Tibial nerve (tissue), 4 donors: ENCODE measurements around the gene EXOSC7. TPM values are rescaled to one million over a fixed set of nuclear protein-coding genes. Genes with fewer than 3 reads are reported as not detected.

Experiments
- DNase-seq, 2 donors: peaks; one replicate each; pipeline ENCODE4 v3.0.0-alpha.2; 2019; ENCODE audit warnings: low spot score in 2 of 2
- H3K27ac ChIP-seq, 4 donors: fragments of 200-600 bp; sonication (generic) in 3 of 4; one replicate each; pipeline ENCODE4 v1.5.1; 2017 to 2019; ENCODE audit warnings: mild to moderate bottlenecking in 1 of 4
- H3K27me3 ChIP-seq, 2 donors: fragments of 200-600 bp; sonication (generic) in 1 of 2; one replicate each; pipeline versions ENCODE4 v1.5.1 to v1.6.0; 2017 to 2019
- H3K36me3 ChIP-seq, 3 donors: fragments of 200-600 bp; sonication (generic); one replicate each; pipeline ENCODE4 v1.5.1; 2018 to 2019
- H3K4me1 ChIP-seq, 4 donors: fragments of 200-600 bp; sonication (generic) in 3 of 4; one replicate each; pipeline ENCODE4 v1.5.1; 2017 to 2019
- H3K4me3 ChIP-seq, 4 donors: fragments of 200-600 bp; sonication (generic) in 3 of 4; one replicate each; pipeline ENCODE4 v1.5.1; 2017 to 2019; ENCODE audit warnings: mild to moderate bottlenecking in 1 of 4, moderate library complexity in 1 of 4
- H3K9me3 ChIP-seq, 4 donors: fragments of 200-600 bp; sonication (generic) in 3 of 4; one replicate each; pipeline ENCODE4 v1.5.1; 2017 to 2019
- EP300 ChIP-seq, 2 donors: sonication (generic); formaldehyde crosslinking; IDR thresholded peaks; one replicate each; pipeline ENCODE4 v1.6.1; 2017; ENCODE audit warnings: antibody characterized with exemption in 2 of 2, mild to moderate bottlenecking in 1 of 2
- POLR2A ChIP-seq, 2 donors: fragments of 450-650 bp; IDR thresholded peaks; one replicate each; pipeline ENCODE4 v1.6.1; 2017; ENCODE audit warnings: antibody characterized with exemption in 2 of 2, mild to moderate bottlenecking in 2 of 2, moderate library complexity in 2 of 2
- whole genome bisulfite sequencing, 2 donors: methylation state at CpG; one replicate each; pipeline ENCODE4 v1.1.5; 2018; 5-methylcytosine and 5-hydroxymethylcytosine counted together
- total RNA-seq, 4 donors: library from RNA; depleted of rRNA; stranded (reverse); fragments of >200 nt; gene quantifications; one replicate each; pipeline ENCODE4 v1.1.0, GENCODE V29; 2016
- TF ChIP-seq, protein P1 (sequence below), 5 experiments: fragments of 200-600 bp in 3 of 5; fragments of 450-650 bp in 2 of 5; sonication (generic) in 3 of 5; IDR thresholded peaks; one replicate each; pipeline ENCODE4 v1.5.1; 2016 to 2019; ENCODE audit warnings: antibody characterized with exemption in 5 of 5, mild to moderate bottlenecking in 3 of 5, moderate library complexity in 2 of 5

EXOSC7 gene
- total RNA-seq, 4 donors from 2014 or later = 48.3 to 67.7 (median 64.2) TPM

DNA sequence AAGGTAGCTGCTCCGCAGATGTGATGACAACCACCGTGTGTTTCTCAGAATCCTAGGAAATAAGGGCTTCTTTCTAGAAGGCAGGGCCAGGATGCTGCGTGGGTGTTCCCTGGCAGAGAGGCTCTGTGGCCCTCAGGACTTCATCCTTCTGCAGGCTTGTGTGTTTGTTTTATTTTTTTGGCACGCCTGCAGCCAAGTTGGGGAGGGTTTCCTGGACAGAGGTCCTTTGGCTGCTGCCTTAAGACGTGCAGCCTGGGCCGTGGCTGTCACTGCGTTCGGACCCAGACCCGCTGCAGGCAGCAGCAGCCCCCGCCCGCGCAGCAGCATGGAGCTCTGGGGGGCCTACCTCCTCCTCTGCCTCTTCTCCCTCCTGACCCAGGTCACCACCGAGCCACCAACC is 50.0 kb downstream of the EXOSC7 start, which contains the start of gene CLEC3B:
TSS of gene CLEC3B (plus strand) at position 266 of the 400 bp plus-strand sequence. CDS start at position 326, 60 bp downstream.
- H3K27ac ChIP-seq = peak within 1 kb of the TSS; percentile 46 to 82 (median 64)
- 14 to 18% methylated on average over 13 of the region's 13 CpGs for WGBS, 2 donors
- H3K36me3 ChIP-seq = peaks cover 0 to 10% (median 0%) of the 10 kb centered on the region in 3 donors
- H3K4me1 ChIP-seq = peaks cover 0 to 87% (median 27%) of the 10 kb centered on the region in 4 donors
- DNase-seq = peak in 1 of 2 donors; percentile 47
- no peaks in the 10 kb centered on the region for H3K27me3 ChIP-seq
- H3K4me3 ChIP-seq = peak within 1 kb of the TSS in 3 of 4 donors; percentile 22 to 48 (median 28)
- TF ChIP-seq, protein P1, sequence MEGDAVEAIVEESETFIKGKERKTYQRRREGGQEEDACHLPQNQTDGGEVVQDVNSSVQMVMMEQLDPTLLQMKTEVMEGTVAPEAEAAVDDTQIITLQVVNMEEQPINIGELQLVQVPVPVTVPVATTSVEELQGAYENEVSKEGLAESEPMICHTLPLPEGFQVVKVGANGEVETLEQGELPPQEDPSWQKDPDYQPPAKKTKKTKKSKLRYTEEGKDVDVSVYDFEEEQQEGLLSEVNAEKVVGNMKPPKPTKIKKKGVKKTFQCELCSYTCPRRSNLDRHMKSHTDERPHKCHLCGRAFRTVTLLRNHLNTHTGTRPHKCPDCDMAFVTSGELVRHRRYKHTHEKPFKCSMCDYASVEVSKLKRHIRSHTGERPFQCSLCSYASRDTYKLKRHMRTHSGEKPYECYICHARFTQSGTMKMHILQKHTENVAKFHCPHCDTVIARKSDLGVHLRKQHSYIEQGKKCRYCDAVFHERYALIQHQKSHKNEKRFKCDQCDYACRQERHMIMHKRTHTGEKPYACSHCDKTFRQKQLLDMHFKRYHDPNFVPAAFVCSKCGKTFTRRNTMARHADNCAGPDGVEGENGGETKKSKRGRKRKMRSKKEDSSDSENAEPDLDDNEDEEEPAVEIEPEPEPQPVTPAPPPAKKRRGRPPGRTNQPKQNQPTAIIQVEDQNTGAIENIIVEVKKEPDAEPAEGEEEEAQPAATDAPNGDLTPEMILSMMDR (IDR thresholded peaks at IDR 0.05) = no peak
- TF ChIP-seq EP300 (IDR thresholded peaks at IDR 0.05) = peak in 1 of 2 donors; percentile 57
- no peak for TF ChIP-seq POLR2A (IDR thresholded peaks at IDR 0.05)
- H3K9me3 ChIP-seq = no peaks in the 10 kb centered on the region

DNA sequence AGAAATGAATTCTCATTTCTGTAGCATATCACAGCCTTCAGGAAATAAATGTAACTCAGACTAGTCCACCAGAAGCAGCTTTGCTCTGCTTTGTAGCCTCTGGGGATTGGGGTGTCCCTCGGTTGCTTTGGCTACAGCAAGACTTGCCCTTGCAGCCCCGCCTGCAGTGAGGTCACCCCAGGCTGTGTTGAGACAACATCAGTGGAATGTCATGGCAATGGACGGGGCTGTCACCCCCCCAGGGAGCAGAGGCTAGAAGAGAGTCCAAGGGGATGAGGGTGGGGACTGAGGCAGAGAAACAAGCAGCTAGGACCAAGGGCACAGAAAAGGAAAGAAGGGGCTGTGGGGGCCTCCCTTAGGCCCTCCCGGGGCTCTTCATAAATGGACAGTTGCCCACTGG is 50.9 kb downstream of the EXOSC7 start:
- WGBS, 2 donors = 15 to 18% methylated on average over 4 of the region's 4 CpGs
- H3K4me1 ChIP-seq = peaks cover 0 to 78% (median 24%) of the 10 kb centered on the region in 4 donors
- H3K27me3 ChIP-seq = no peaks in the 10 kb centered on the region
- H3K9me3 ChIP-seq = no peaks in the 10 kb centered on the region
- peak in 1 of 2 donors; percentile 51 for TF ChIP-seq EP300 (IDR thresholded peaks at IDR 0.05)
- TF ChIP-seq POLR2A (IDR thresholded peaks at IDR 0.05) = no peak
- peak overlapping the region; percentile 46 to 82 (median 61) for H3K27ac ChIP-seq
- H3K4me3 ChIP-seq = peak overlapping the region in 3 of 4 donors; percentile 22 to 48 (median 28)
- DNase-seq = peak; percentile 56
- peaks cover 0 to 14% (median 0%) of the 10 kb centered on the region in 3 donors for H3K36me3 ChIP-seq

DNA sequence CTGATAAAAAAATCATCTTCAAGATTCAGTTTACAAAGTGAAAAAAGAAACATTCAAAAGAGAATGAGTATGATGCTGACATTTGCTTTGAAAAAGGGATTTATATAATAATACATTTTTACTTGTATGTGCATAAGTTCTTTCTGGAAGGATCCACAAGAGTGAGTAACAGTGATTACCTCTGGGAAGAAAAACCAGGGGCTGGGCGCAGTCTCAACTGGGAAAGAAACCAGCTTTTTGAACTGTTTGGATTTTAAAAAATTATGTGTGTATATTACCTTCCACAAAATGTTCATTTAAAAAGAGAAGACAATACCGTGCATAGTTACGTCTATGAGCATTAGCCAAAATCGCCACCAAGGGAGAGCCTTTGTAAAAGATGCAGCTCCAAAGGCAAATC is 51.4 kb downstream of the EXOSC7 start:
- 57 to 66% methylated on average over 4 of the region's 4 CpGs for WGBS, 2 donors
- peaks cover 0 to 19% (median 0%) of the 10 kb centered on the region in 3 donors for H3K36me3 ChIP-seq
- H3K4me1 ChIP-seq = peaks cover 0 to 73% (median 24%) of the 10 kb centered on the region in 4 donors
- no peaks in the 10 kb centered on the region for H3K27me3 ChIP-seq
- no peak for TF ChIP-seq EP300 (IDR thresholded peaks at IDR 0.05)
- no peak for TF ChIP-seq POLR2A (IDR thresholded peaks at IDR 0.05)
- TF ChIP-seq, protein P1 (IDR thresholded peaks at IDR 0.05) = no peak
- peak overlapping the region in 3 of 4 donors; percentile 22 to 48 (median 28) for H3K4me3 ChIP-seq
- H3K9me3 ChIP-seq = no peaks in the 10 kb centered on the region
- peak overlapping the region in 3 of 4 donors; percentile 52 to 82 (median 71) for H3K27ac ChIP-seq
- DNase-seq = no peak

GRCh38 chr3:45029216-45029615 is 53.2 kb downstream of the EXOSC7 start:
- WGBS, 2 donors = 73 to 76% methylated on average over 2 of the region's 2 CpGs

GRCh38 chr3:45029661-45030060 is 53.6 kb downstream of the EXOSC7 start:
- H3K27ac ChIP-seq = peak overlapping the region in 2 of 4 donors; percentile 69 to 71
- H3K27me3 ChIP-seq = no peaks in the 10 kb centered on the region
- H3K4me3 ChIP-seq = no peak overlapping the region
- TF ChIP-seq POLR2A (IDR thresholded peaks at IDR 0.05) (no peak), EP300 (IDR thresholded peaks at IDR 0.05) (no peak)
- TF ChIP-seq, protein P1 (IDR thresholded peaks at IDR 0.05) = no peak
- H3K36me3 ChIP-seq = peaks cover 0 to 27% (median 0%) of the 10 kb centered on the region in 3 donors
- 61 to 66% methylated on average over 5 of the region's 5 CpGs for WGBS, 2 donors
- no peaks in the 10 kb centered on the region for H3K9me3 ChIP-seq
- DNase-seq = no peak
- H3K4me1 ChIP-seq = peaks cover 0 to 73% (median 27%) of the 10 kb centered on the region in 4 donors

More at GRCh38 chr3:45029216-45029615, 53.2 kb downstream of the EXOSC7 start:
- H3K4me3 ChIP-seq = peak overlapping the region in 1 of 4 donors; percentile 48
- TF ChIP-seq, protein P1 (IDR thresholded peaks at IDR 0.05) = no peak
- no peak for TF ChIP-seq POLR2A (IDR thresholded peaks at IDR 0.05)
- TF ChIP-seq EP300 (IDR thresholded peaks at IDR 0.05) = no peak
- H3K9me3 ChIP-seq = no peaks in the 10 kb centered on the region
- H3K27ac ChIP-seq = peak overlapping the region in 2 of 4 donors; percentile 69 to 71
- no peak for DNase-seq
- H3K4me1 ChIP-seq = peaks cover 0 to 73% (median 26%) of the 10 kb centered on the region in 4 donors
- H3K27me3 ChIP-seq = no peaks in the 10 kb centered on the region
- peaks cover 0 to 27% (median 0%) of the 10 kb centered on the region in 3 donors for H3K36me3 ChIP-seq
